HG03469 (cell line): ENCODE results near the gene CCDC73.

Experiments used
- ATAC-seq: cut with Tn5 transposase; IDR thresholded peaks from one replicate; pipeline ENCODE4 v1.9.1; 2021; ENCODE audit warnings: mild to moderate bottlenecking, moderate library complexity, moderate number of reproducible peaks; ENCODE audit not compliant: unreplicated experiment

Gene CCDC73

DNA sequence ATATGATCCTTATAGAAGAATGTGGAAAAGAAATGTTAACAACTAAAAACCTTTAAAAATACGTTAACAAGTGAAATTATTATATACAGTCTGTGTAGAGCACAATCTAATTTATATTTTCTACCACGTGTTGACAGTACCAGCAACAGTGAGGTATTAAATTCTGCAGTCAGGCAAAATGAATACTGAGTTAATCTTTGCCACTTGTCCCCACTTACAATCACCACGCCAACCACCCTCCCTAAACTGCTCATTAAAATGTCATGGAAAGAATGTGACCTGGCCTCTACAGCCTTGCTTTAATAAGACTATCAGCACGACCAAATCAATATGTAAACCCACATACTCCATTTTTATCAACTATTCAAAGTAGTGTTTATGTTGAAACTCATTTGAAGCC lies 239.4 kb downstream of the CCDC73 start:
- ATAC-seq: no peak
